ENCODE data around the gene ALDOA.
"Not testable (repeated sequence)": the region's sequence is repeated elsewhere in the genome, so short reads cannot be mapped to it uniquely, and the experiment has no call there.

Gene ALDOA

GRCh38 chr16:30040221-30040620, 25.3 kb upstream of the ALDOA start:
- CTCF ChIA-PET: interaction anchor here (0.6 to 6.1 kb wide), 3 partner anchors 8 to 318 kb away, joined by 3 to 47 read pairs (median 3); partner anchors contain the start of gene TLCD3B
- TF ChIP-seq, protein P1, sequence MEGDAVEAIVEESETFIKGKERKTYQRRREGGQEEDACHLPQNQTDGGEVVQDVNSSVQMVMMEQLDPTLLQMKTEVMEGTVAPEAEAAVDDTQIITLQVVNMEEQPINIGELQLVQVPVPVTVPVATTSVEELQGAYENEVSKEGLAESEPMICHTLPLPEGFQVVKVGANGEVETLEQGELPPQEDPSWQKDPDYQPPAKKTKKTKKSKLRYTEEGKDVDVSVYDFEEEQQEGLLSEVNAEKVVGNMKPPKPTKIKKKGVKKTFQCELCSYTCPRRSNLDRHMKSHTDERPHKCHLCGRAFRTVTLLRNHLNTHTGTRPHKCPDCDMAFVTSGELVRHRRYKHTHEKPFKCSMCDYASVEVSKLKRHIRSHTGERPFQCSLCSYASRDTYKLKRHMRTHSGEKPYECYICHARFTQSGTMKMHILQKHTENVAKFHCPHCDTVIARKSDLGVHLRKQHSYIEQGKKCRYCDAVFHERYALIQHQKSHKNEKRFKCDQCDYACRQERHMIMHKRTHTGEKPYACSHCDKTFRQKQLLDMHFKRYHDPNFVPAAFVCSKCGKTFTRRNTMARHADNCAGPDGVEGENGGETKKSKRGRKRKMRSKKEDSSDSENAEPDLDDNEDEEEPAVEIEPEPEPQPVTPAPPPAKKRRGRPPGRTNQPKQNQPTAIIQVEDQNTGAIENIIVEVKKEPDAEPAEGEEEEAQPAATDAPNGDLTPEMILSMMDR (IDR thresholded peaks at IDR 0.05; ENCODE audit: control extremely low read depth, extremely low read depth, low read depth, missing control alignments): no peak
- no peak for DNase-seq (ENCODE audit: extremely low spot score)
- POLR2A ChIA-PET: no interaction called here

- DNase-seq (ENCODE audit: extremely low spot score); POLR2A ChIA-PET: not testable (repeated sequence)
- CTCF ChIA-PET: interaction anchor here (1.2 to 6.1 kb wide), 2 partner anchors 8 to 349 kb away, joined by 3 to 47 read pairs; partner anchors contain the start of gene TLCD3B
Measured at GRCh38 chr16:30040690-30041089, 24.9 kb upstream of the ALDOA start.

GRCh38 chr16:30041841-30042240, 23.7 kb upstream of the ALDOA start:
- no peak for DNase-seq (ENCODE audit: extremely low spot score)
- ChIA-PET POLR2A (no interaction called here), CTCF (interaction anchor here (1.2 to 6.1 kb wide), 2 partner anchors 9 to 350 kb away, joined by 3 to 47 read pairs; partner anchors contain the start of gene TLCD3B)
- TF ChIP-seq, protein P1 (IDR thresholded peaks at IDR 0.05; ENCODE audit: control extremely low read depth, extremely low read depth, low read depth, missing control alignments): no peak

DNA sequence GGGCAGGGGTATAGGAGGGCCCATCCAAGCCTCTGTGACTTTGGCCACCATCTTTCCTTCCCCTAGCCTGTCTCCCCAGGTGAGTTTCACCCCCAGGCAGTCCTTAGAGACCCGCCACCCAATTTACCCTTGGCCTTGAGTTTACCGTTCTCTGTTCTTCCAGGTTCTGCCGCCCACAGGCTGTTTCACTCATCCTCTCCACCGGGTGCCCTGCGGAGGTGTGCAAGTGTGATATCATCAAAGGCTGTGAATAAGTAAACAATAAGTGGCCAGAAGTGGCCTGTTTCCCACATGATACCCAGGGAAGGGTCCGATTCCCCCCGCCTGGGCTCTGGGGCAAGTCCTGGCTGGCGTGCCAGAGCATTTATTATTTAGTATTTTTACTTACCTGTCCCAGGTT, 19.4 kb upstream of the ALDOA start:
- CTCF ChIA-PET: interaction anchor here (1.4 kb wide), 1 partner anchor 10 kb away, joined by 5 read pairs; no protein-coding TSS in a partner anchor
- no peak for DNase-seq (ENCODE audit: extremely low spot score)
- TF ChIP-seq, protein P1 (IDR thresholded peaks at IDR 0.05; ENCODE audit: control extremely low read depth, extremely low read depth, low read depth, missing control alignments): no peak
- POLR2A ChIA-PET: no interaction called here

GRCh38 chr16:30046588-30046987, 19.0 kb upstream of the ALDOA start:
- DNase-seq (ENCODE audit: extremely low spot score): no peak
- TF ChIP-seq, protein P1 (IDR thresholded peaks at IDR 0.05; ENCODE audit: control extremely low read depth, extremely low read depth, low read depth, missing control alignments): no peak
- ChIA-PET CTCF (interaction anchor here (1.4 to 1.7 kb wide), 2 partner anchors 9 to 15 kb away, joined by 5 to 6 read pairs; no protein-coding TSS in a partner anchor), POLR2A (no interaction called here)

- CTCF ChIA-PET: interaction anchor here (1.0 kb wide), 1 partner anchor 18 kb away, joined by 3 read pairs; no protein-coding TSS in a partner anchor
- no peak for DNase-seq (ENCODE audit: extremely low spot score)
- POLR2A ChIA-PET: interaction anchor here (0.6 to 2.3 kb wide), 2 partner anchors 16 to 407 kb away, joined by 5 to 7 read pairs; partner anchors contain the start of gene ALDOA
- TF ChIP-seq, protein P1 (IDR thresholded peaks at IDR 0.05; ENCODE audit: control extremely low read depth, extremely low read depth, low read depth, missing control alignments): no peak
Measured at GRCh38 chr16:30049871-30050270, 15.7 kb upstream of the ALDOA start.

- TF ChIP-seq, protein P1 (IDR thresholded peaks at IDR 0.05; ENCODE audit: control extremely low read depth, extremely low read depth, low read depth, missing control alignments): no peak
- POLR2A ChIA-PET: interaction anchor here (2.3 kb wide), 1 partner anchor 14 kb away, joined by 5 read pairs; the partner anchor contains the start of gene ALDOA
- DNase-seq (ENCODE audit: extremely low spot score): no peak
- CTCF ChIA-PET: interaction anchor here (0.9 to 2.2 kb wide), 4 partner anchors 12 to 85 kb away, joined by 3 to 20 read pairs (median 6); partner anchors contain the start of genes ALDOA and TLCD3B
Measured at GRCh38 chr16:30051518-30051917, 14.0 kb upstream of the ALDOA start.
